CD14-positive monocyte (primary cell): ENCODE data around the gene RFC2. TPM values are rescaled to one million over a fixed set of nuclear protein-coding genes. Genes with fewer than 3 reads are reported as not detected.
A peak's percentile ranks its signal among the peaks of the same experiment; 100 is the strongest.

Experiments used
- DNase-seq, 3 donors: peaks; one replicate each; pipeline ENCODE4 v3.0.0-alpha.2; 2011 to 2022
- H2AFZ ChIP-seq: 2 replicates; pipeline ENCODE4 v1.6.0; 2012; ENCODE audit warnings: mild to moderate bottlenecking, low read depth, low read length, inconsistent platforms; ENCODE audit not compliant: insufficient read depth, poor library complexity, severe bottlenecking
- H3K27ac ChIP-seq, 2 donors: 1 replicate in 1 of 2; 2 replicates in 1 of 2; pipeline ENCODE4 v1.5.1; 2012 to 2013; ENCODE audit warnings: low read length in 2 of 2, control low read depth in 1 of 2, inconsistent platforms in 1 of 2, low read depth in 1 of 2, mild to moderate bottlenecking in 1 of 2
- H3K27me3 ChIP-seq, 2 donors: one replicate each; pipeline versions ENCODE4 v1.6.0 to v1.6.1; 2011 to 2013; ENCODE audit warnings: low read length in 2 of 2; ENCODE audit not compliant: control insufficient read depth in 2 of 2, insufficient read depth in 2 of 2
- H3K36me3 ChIP-seq, 2 donors: replicated peaks in 1 of 2; 1 replicate in 1 of 2; 2 replicates in 1 of 2; pipeline versions ENCODE4 v1.5.1 to v1.6.1; 2012 to 2013; ENCODE audit warnings: low read length in 2 of 2, control low read depth in 1 of 2, inconsistent platforms in 1 of 2, mild to moderate bottlenecking in 1 of 2; ENCODE audit not compliant: insufficient read depth in 2 of 2, control insufficient read depth in 1 of 2
- H3K4me1 ChIP-seq, 2 donors: 1 replicate in 1 of 2; 2 replicates in 1 of 2; pipeline versions ENCODE4 v1.5.1 to v1.6.1; 2012 to 2013; ENCODE audit warnings: low read length in 2 of 2, control low read depth in 1 of 2, inconsistent platforms in 1 of 2, mild to moderate bottlenecking in 1 of 2, moderate library complexity in 1 of 2; ENCODE audit not compliant: insufficient read depth in 2 of 2, control insufficient read depth in 1 of 2
- H3K4me2 ChIP-seq: replicated peaks from 2 replicates; pipeline ENCODE3; 2012; ENCODE audit warnings: low read length, moderate library complexity, mild to moderate bottlenecking; ENCODE audit not compliant: poor library complexity, severe bottlenecking; ENCODE audit errors: extremely low read depth
- H3K4me3 ChIP-seq, 3 experiments: fragments of 200-600 bp in 1 of 3; sonication (generic) in 1 of 3; replicated peaks in 1 of 3; 1 replicate in 2 of 3; 2 replicates in 1 of 3; pipeline ENCODE4 v1.5.1; 2011 to 2013; ENCODE audit warnings: low read length in 3 of 3, mild to moderate bottlenecking in 3 of 3, control low read depth in 2 of 3, low read depth in 2 of 3, inconsistent platforms in 1 of 3, moderate library complexity in 1 of 3
- H3K79me2 ChIP-seq: 2 replicates; pipeline ENCODE4 v1.6.0; 2012; ENCODE audit warnings: mild to moderate bottlenecking, control low read depth, inconsistent platforms, low read length, moderate library complexity; ENCODE audit not compliant: insufficient read depth
- H3K9ac ChIP-seq: 2 replicates; pipeline ENCODE4 v1.6.0; 2017; ENCODE audit warnings: low read length, mild to moderate bottlenecking; ENCODE audit not compliant: insufficient read depth, poor library complexity, severe bottlenecking
- H3K9me3 ChIP-seq, 2 donors: replicated peaks in 1 of 2; 1 replicate in 1 of 2; 2 replicates in 1 of 2; pipeline versions ENCODE4 v1.5.1 to v1.6.1; 2012 to 2013; ENCODE audit warnings: low read length in 2 of 2, control low read depth in 1 of 2; ENCODE audit not compliant: control insufficient read depth in 1 of 2, insufficient read depth in 1 of 2
- H4K20me1 ChIP-seq: 2 replicates; pipeline ENCODE4 v1.6.0; 2012; ENCODE audit warnings: mild to moderate bottlenecking, low read length, control low read depth, moderate library complexity; ENCODE audit not compliant: insufficient read depth
- H3K27ac Mint-ChIP-seq, 7 donors: one replicate each; pipeline ENCODE4 v1.8.0; 2020; ENCODE audit warnings: mild to moderate bottlenecking in 7 of 7, mixed read lengths in 7 of 7, moderate library complexity in 6 of 7, inconsistent platforms in 2 of 7
- H3K27me3 Mint-ChIP-seq, 3 donors: one replicate each; pipeline ENCODE4 v1.8.0; 2021 to 2022; ENCODE audit warnings: low read depth in 3 of 3, mild to moderate bottlenecking in 3 of 3, mixed read lengths in 3 of 3, moderate library complexity in 3 of 3, inconsistent platforms in 1 of 3
- H3K36me3 Mint-ChIP-seq, 2 donors: one replicate each; pipeline ENCODE4 v1.8.0; 2020; ENCODE audit warnings: mixed read lengths in 2 of 2, inconsistent platforms in 1 of 2, mild to moderate bottlenecking in 1 of 2
- H3K4me1 Mint-ChIP-seq: one replicate; pipeline ENCODE4 v1.8.0; 2020; ENCODE audit warnings: mild to moderate bottlenecking, mixed read lengths
- H3K4me3 Mint-ChIP-seq, 2 donors: one replicate each; pipeline ENCODE4 v1.8.0; 2020; ENCODE audit warnings: mild to moderate bottlenecking in 2 of 2, mixed read lengths in 2 of 2, moderate library complexity in 1 of 2
- H3K9me3 Mint-ChIP-seq, 7 donors: one replicate each; pipeline ENCODE4 v1.8.0; 2020 to 2022; ENCODE audit warnings: mixed read lengths in 7 of 7, mild to moderate bottlenecking in 6 of 7, moderate library complexity in 6 of 7, inconsistent platforms in 2 of 7
- WGBS: methylation state at CpG from one replicate; pipeline ENCODE4 v1.1.5; 2013; ENCODE audit warnings: missing lambda C conversion rate; ENCODE audit not compliant: insufficient coverage; 5-methylcytosine and 5-hydroxymethylcytosine counted together
- intact Hi-C, 2 donors: fragments of 100-400 bp; cut with micrococcal nuclease; formaldehyde crosslinking; loops; one replicate each; pipeline versions ENCODE4 v1.15.0 to v1.15.1; 2023
- polyA plus RNA-seq, 3 donors: library from polyadenylated mRNA; depleted of rRNA in 1 of 3; unstranded in 2 of 3; stranded (reverse) in 1 of 3; fragments of 300-500 nt in 2 of 3; fragments of >200 nt in 1 of 3; fragmentation: Illumina TruSeq in 2 of 3; gene quantifications; 1 replicate in 2 of 3; 2 replicates in 1 of 3; pipeline ENCODE4 v1.2.3, GENCODE V29; 2012 to 2021
- TF ChIP-seq, protein P1 (sequence below): fragments of 200-600 bp; IDR thresholded peaks from one replicate; pipeline ENCODE4 v1.8.0; 2022; ENCODE audit warnings: antibody characterized with exemption, mild to moderate bottlenecking

RFC2 gene
- polyA plus RNA-seq, 3 donors = 12.8 to 42.1 (median 33.5) TPM

DNA sequence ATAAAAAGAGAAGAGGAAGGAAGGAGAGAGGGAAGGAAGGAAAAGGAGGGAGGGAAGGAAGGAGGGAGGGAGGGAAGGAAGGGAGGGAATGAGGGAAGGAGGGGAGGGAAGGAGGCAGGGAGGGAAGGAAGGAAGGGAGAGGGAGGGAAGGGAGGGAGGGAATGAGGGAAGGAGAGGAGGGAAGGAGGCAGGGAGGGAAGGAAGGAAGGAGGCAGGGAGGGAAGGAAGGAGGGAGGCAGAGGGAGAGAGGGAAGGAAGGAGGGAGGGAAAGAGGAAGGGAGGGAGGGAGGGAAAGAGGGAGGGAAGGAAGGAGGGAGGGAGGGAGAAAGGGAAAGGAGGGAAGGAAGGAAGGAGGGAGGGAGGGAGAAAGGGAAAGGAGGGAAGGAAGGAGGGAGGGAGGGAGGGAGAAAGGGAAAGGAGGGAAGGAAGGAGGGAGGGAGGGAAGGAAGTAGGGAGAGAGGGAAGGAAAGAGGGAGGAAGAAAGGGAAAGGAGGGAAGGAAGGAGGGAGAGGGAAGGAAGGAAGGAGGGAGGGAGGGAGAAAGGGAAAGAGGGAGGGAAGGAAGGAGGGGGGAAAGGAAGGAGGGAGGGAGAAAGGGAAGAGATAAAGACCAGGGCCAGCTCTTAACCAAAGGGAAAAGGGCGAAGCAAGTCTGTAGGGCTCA lies 50.1 kb downstream of the RFC2 start:
- H3K9me3 Mint-ChIP-seq = peaks cover 0 to 3% (median 0%) of the 10 kb centered on the region in 7 donors
- H3K9ac ChIP-seq = no peak overlapping the region
- H3K4me3 ChIP-seq = peak overlapping the region in 1 of 3 experiments; percentile 48
- peaks cover 17% of the 10 kb centered on the region for H3K79me2 ChIP-seq
- H3K4me1 ChIP-seq = peaks cover 37 to 43% of the 10 kb centered on the region in 2 donors
- no peaks in the 10 kb centered on the region for H3K27me3 ChIP-seq
- peaks cover 41% of the 10 kb centered on the region for H3K4me1 Mint-ChIP-seq
- peak overlapping the region; percentile 52 for H3K4me2 ChIP-seq
- WGBS = 71% methylated on average over 1 of the region's 1 CpG
- no peak for DNase-seq
- H4K20me1 ChIP-seq = no peaks in the 10 kb centered on the region
- TF ChIP-seq, protein P1, sequence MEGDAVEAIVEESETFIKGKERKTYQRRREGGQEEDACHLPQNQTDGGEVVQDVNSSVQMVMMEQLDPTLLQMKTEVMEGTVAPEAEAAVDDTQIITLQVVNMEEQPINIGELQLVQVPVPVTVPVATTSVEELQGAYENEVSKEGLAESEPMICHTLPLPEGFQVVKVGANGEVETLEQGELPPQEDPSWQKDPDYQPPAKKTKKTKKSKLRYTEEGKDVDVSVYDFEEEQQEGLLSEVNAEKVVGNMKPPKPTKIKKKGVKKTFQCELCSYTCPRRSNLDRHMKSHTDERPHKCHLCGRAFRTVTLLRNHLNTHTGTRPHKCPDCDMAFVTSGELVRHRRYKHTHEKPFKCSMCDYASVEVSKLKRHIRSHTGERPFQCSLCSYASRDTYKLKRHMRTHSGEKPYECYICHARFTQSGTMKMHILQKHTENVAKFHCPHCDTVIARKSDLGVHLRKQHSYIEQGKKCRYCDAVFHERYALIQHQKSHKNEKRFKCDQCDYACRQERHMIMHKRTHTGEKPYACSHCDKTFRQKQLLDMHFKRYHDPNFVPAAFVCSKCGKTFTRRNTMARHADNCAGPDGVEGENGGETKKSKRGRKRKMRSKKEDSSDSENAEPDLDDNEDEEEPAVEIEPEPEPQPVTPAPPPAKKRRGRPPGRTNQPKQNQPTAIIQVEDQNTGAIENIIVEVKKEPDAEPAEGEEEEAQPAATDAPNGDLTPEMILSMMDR = no peak
- no peaks in the 10 kb centered on the region for H3K36me3 ChIP-seq
- H3K27ac Mint-ChIP-seq = peak overlapping the region in 1 of 7 donors; percentile 48
- intact Hi-C loops = no loop called here
- H3K27ac ChIP-seq = no peak overlapping the region
- H3K36me3 Mint-ChIP-seq = peaks cover 0 to 5% of the 10 kb centered on the region in 2 donors
- no peak overlapping the region for H2AFZ ChIP-seq
- peak overlapping the region in 1 of 2 donors; percentile 46 for H3K4me3 Mint-ChIP-seq
- H3K27me3 Mint-ChIP-seq = peaks cover 0 to 6% (median 0%) of the 10 kb centered on the region in 3 donors
- no peaks in the 10 kb centered on the region for H3K9me3 ChIP-seq

DNA sequence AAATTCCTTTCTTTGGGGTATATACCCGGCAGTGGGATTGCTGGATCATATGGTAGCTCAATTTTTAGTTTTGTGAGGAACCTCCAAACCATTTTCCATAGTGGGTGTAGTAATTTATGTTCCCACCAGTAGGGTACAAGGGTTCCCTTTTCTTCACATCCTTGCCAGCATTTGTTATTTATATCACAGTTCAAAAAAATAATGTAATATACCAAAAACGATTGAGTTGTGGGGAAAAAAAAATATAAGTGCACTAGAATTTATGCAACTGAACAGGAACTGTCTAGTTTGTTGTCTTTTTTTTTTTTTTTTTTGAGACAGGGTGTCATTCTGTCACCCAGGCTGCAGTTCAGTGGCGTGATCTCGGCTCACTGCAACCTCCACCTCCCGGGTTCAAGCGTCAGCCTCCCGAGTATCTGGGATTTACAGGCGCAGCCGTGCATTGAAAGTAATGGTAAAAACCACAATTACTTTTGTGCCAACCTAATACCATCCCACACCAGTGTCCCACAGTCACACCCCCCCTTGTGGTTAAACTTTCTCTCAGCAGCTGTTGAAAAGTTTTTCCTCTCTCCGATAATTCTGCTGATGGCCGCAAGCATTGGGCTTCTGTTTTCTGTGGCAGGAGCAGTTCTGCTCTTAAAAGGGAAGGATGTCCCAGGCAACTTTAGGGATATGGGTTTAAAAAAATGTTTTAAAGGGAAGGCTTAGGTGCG lies 51.2 kb downstream of the RFC2 start:
- H3K4me3 Mint-ChIP-seq = peak overlapping the region in 1 of 2 donors; percentile 18
- H3K27ac Mint-ChIP-seq = peak overlapping the region in 4 of 7 donors; percentile 20 to 69 (median 51)
- Histone ChIP-seq H3K9ac (no peak overlapping the region), H3K4me1 (peaks cover 30 to 34% of the 10 kb centered on the region in 2 donors), H3K79me2 (peaks cover 8% of the 10 kb centered on the region), H3K36me3 (peaks cover 0 to 4% of the 10 kb centered on the region in 2 donors), H3K4me3 (peak overlapping the region in 1 of 3 experiments; percentile 48), H4K20me1 (no peaks in the 10 kb centered on the region), H3K27ac (peak overlapping the region in 1 of 2 donors; percentile 26), H2AFZ (no peak overlapping the region), H3K9me3 (no peaks in the 10 kb centered on the region), H3K4me2 (peak overlapping the region; percentile 52), H3K27me3 (no peaks in the 10 kb centered on the region)
- peak; percentile 66 to 71 (median 69) for DNase-seq
- 0% methylated on average over 6 of the region's 12 CpGs for WGBS
- H3K9me3 Mint-ChIP-seq = peaks cover 0 to 3% (median 0%) of the 10 kb centered on the region in 7 donors
- peaks cover 0 to 6% (median 0%) of the 10 kb centered on the region in 3 donors for H3K27me3 Mint-ChIP-seq
- TF ChIP-seq, protein P1 = peak; percentile 82
- peaks cover 0 to 9% of the 10 kb centered on the region in 2 donors for H3K36me3 Mint-ChIP-seq
- H3K4me1 Mint-ChIP-seq = peaks cover 35% of the 10 kb centered on the region
- intact Hi-C loops = no loop called here
